Psoas muscle (tissue), 8 donors: ENCODE data around the gene ST6GALNAC6. TPM values are rescaled to one million over a fixed set of nuclear protein-coding genes. Genes with fewer than 3 reads are reported as not detected.

Source experiments
- ATAC-seq, 4 donors: fragments of 200-7000 bp; cut with Tn5 transposase; one replicate each; pipeline ENCODE4 v1.9.1; 2020; ENCODE audit warnings: moderate library complexity in 3 of 4, mild to moderate bottlenecking in 2 of 4
- DNase-seq, 2 donors: peaks; one replicate each; pipeline ENCODE4 v3.0.0-alpha.2; 2020
- H3K27ac ChIP-seq: fragments of 200-600 bp; one replicate; pipeline ENCODE4 v1.8.0; 2022
- H3K27me3 ChIP-seq, 3 donors: fragments of 200-600 bp in 1 of 3; one replicate each; pipeline versions ENCODE4 v1.6.1 to v1.8.0; 2013 to 2022; ENCODE audit warnings: low read length in 2 of 3, mild to moderate bottlenecking in 2 of 3, moderate library complexity in 1 of 3; ENCODE audit not compliant: insufficient read depth in 3 of 3
- H3K36me3 ChIP-seq, 2 donors: fragments of 200-600 bp in 1 of 2; one replicate each; pipeline versions ENCODE4 v1.6.1 to v1.8.0; 2013 to 2022; ENCODE audit warnings: low read depth in 1 of 2, mild to moderate bottlenecking in 1 of 2, moderate library complexity in 1 of 2; ENCODE audit not compliant: insufficient read depth in 1 of 2
- H3K4me1 ChIP-seq: fragments of 200-600 bp; one replicate; pipeline ENCODE4 v1.8.0; 2022
- H3K4me3 ChIP-seq: fragments of 200-600 bp; one replicate; pipeline ENCODE4 v1.8.0; 2022; ENCODE audit warnings: mild to moderate bottlenecking
- H3K9me3 ChIP-seq: fragments of 200-600 bp; one replicate; pipeline ENCODE4 v1.8.0; 2022
- CTCF ChIP-seq: fragments of 200-600 bp; IDR thresholded peaks from one replicate; pipeline ENCODE4 v1.8.0; 2022; ENCODE audit warnings: antibody characterized with exemption
- WGBS, 3 donors: extraction: QIAGEN DNeasy Blood & Tissue Kit; methylation state at CpG; one replicate each; pipeline versions ENCODE4 v1.1.6 to v1.1.7; 2013; 5-methylcytosine and 5-hydroxymethylcytosine counted together
- intact Hi-C, 2 donors: fragments of 100-400 bp; cut with DNase I; formaldehyde crosslinking; loops; one replicate each; pipeline versions ENCODE4 v1.11.0 to v1.14.2; 2022
- polyA plus RNA-seq, 3 donors: library from polyadenylated mRNA; stranded (reverse); fragments of 200-250 nt; gene quantifications; one replicate each; pipeline ENCODE4 v1.2.3, GENCODE V29; 2013
- total RNA-seq, 4 donors: library from RNA; stranded (reverse); fragmentation: NEBNext Ultra II Directional in 2 of 4; extraction: Animal tissue kit (Norgen Biotek cat#: 25700) in 2 of 4; gene quantifications; one replicate each; pipeline versions ENCODE4 v1.2.1 to v1.2.4, GENCODE V29; 2021 to 2023
- donor health status: healthy with polysubstance abuse.
- donor health status: DM: no; HTN: no; CAD: no; lungs with moderate emphysema.
- donor health status: Bipolar disorder and iron deficiency.
- donor health status: healthy.
- donor health status: DM: yes; HTN: yes; CAD: no.
- donor health status: DM: no; HTN: no; CAD: no.
- donor health status: DM: no; HTN: no; CAD: no.
- donor health status: DM: yes; HTN: yes; CAD: no.

Gene ST6GALNAC6
- total and polyA plus RNA-seq, 7 donors = 18.5 to 35.5 (median 25.0) TPM

- Histone ChIP-seq H3K36me3 (peaks cover 0 to 15% of the 10 kb centered on the region in 2 donors), H3K27me3 (no peaks in the 10 kb centered on the region), H3K27ac (peak overlapping the region; percentile 76), H3K9me3 (no peaks in the 10 kb centered on the region), H3K4me3 (no peak overlapping the region), H3K4me1 (peaks cover 36% of the 10 kb centered on the region)
- peak; percentile 54 to 68 (median 62) for ATAC-seq
- TF ChIP-seq CTCF = no peak
- DNase-seq = peak; percentile 75 to 89
- intact Hi-C loops = no loop called here
- 31 to 45% (median 40%) methylated on average over 29 of the region's 29 CpGs for WGBS, 3 donors
Measured at GRCh38 chr9:127862075-127863011, 37.1 kb downstream of the ST6GALNAC6 start.

DNA sequence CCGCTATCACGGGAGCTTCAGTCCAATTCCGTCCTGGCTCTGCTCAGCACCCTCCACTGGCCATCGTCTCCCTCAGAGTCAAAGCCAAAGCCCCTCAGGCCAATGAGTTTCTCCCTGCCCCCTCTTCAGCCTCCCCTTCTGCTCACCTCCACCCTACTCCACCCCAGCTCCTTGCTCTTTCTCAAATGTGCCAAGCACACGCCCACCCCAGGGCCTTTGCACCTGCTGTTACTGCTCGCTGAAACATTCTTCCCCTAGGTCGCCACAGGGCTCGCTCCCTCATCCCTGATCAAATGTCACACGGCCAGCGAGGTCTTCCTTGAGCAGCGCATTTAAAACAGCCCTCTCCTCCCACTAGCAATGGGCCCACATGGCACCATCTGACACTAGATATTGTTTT, 38.6 kb downstream of the ST6GALNAC6 start:
- no peaks in the 10 kb centered on the region for H3K27me3 ChIP-seq
- peaks cover 38% of the 10 kb centered on the region for H3K4me1 ChIP-seq
- WGBS, 3 donors = 87 to 90% (median 88%) methylated on average over 11 of the region's 11 CpGs
- H3K36me3 ChIP-seq = peaks cover 0 to 3% of the 10 kb centered on the region in 2 donors
- intact Hi-C loops = no loop called here
- DNase-seq (no peak), ATAC-seq (no peak)
- no peak for TF ChIP-seq CTCF
- H3K27ac ChIP-seq = peak overlapping the region; percentile 76
- H3K9me3 ChIP-seq = no peaks in the 10 kb centered on the region
- H3K4me3 ChIP-seq = no peak overlapping the region

GRCh38 chr9:127860260-127860659, 39.1 kb downstream of the ST6GALNAC6 start:
- no peak for TF ChIP-seq CTCF
- Histone ChIP-seq H3K9me3 (no peaks in the 10 kb centered on the region), H3K4me1 (peaks cover 38% of the 10 kb centered on the region), H3K27me3 (no peaks in the 10 kb centered on the region), H3K36me3 (peaks cover 0 to 3% of the 10 kb centered on the region in 2 donors), H3K4me3 (no peak overlapping the region), H3K27ac (peak overlapping the region; percentile 76)
- ATAC-seq = no peak
- no peak for DNase-seq
- intact Hi-C loops = no loop called here
- 51 to 67% (median 64%) methylated on average over 8 of the region's 8 CpGs for WGBS, 3 donors

- peak overlapping the region; percentile 67 for H3K27ac ChIP-seq
- H3K36me3 ChIP-seq = no peaks in the 10 kb centered on the region
- intact Hi-C loops = no loop called here
- H3K4me1 ChIP-seq = peaks cover 40% of the 10 kb centered on the region
- H3K9me3 ChIP-seq = no peaks in the 10 kb centered on the region
- no peaks in the 10 kb centered on the region for H3K27me3 ChIP-seq
- DNase-seq (peak; percentile 72 to 82), ATAC-seq (peak in 1 of 4 donors; percentile 14)
- WGBS, 3 donors = 29 to 42% (median 33%) methylated on average over 12 of the region's 12 CpGs
- no peak for TF ChIP-seq CTCF
- H3K4me3 ChIP-seq = no peak overlapping the region
Measured at GRCh38 chr9:127858041-127858512, 41.3 kb downstream of the ST6GALNAC6 start.
